ENCODE data around the gene CDH4.
"Not testable (repeated sequence)": the region's sequence is repeated elsewhere in the genome, so short reads cannot be mapped to it uniquely, and the experiment has no call there.

The CDH4 gene

GRCh38 chr20:61254881-61255626 is 3.0 kb downstream of the CDH4 start:
- DNase-seq = no peak

GRCh38 chr20:61256365-61256764 is 4.3 kb downstream of the CDH4 start:
- DNase-seq = no peak

- no peak for DNase-seq
Measured at GRCh38 chr20:61256824-61257223, 4.8 kb downstream of the CDH4 start.

DNA sequence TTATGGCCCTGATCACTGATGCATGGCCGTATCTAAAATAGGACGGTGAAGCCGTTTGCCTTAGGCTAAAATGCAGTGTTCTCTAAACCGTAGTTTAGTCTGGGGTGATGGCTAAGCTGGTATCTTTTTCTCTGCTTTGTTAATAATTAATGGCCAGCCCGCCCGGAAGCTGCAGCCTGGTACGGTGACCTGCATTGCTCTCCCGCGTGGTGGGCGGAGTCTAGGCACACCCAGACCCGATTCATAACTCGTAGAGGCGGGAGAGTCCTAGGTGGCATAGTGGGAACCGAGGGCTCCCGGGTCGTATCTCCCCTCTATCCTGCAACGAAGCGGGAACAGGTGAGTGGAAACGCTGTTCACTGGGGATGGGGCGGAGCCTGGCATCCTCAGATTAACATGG is 5.5 kb downstream of the CDH4 start:
- DNase-seq = no peak

DNA sequence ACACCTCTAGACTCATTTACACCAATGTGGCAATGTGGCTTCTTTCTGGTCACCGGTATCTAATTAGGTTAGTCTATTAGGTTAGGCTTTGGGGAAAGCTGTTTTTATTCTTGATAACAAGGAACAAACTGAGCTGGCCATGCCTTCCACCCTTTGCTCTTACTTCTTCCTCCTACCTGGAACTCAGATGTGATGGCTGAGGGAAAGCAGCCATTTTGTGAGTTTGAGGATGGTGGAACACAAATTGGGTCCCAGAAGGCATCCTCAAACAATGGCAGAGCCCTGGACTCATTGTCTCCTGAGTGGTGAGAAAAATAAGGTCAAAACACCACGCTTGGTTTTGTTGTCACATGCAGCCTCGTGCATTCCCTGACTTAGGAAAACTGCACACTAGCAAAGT is 7.7 kb downstream of the CDH4 start:
- no peak for DNase-seq

GRCh38 chr20:61260905-61261304 is 8.8 kb downstream of the CDH4 start:
- DNase-seq = no peak

GRCh38 chr20:61262036-61262435 is 10.0 kb downstream of the CDH4 start:
- no peak for DNase-seq

DNA sequence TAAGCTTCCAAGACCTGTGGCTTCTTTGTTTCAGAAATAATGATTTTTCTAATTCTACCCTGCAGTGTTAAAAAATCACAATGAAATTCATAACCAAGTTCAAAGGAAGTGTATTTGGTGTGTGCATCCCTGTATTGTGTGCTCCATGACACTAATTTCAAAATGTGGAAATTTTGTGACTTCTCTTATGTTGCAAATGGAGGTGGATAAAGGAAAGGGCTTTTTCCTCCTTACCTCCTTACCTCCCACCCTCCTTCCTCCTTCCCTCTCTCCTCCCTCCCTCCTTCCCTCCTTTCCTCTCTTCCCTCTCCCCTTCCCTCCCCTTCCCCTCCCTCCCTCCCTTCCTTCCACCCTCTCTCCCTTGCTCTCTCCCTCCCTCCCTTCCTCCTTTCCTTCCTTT is 10.5 kb downstream of the CDH4 start:
- DNase-seq = no peak

DNA sequence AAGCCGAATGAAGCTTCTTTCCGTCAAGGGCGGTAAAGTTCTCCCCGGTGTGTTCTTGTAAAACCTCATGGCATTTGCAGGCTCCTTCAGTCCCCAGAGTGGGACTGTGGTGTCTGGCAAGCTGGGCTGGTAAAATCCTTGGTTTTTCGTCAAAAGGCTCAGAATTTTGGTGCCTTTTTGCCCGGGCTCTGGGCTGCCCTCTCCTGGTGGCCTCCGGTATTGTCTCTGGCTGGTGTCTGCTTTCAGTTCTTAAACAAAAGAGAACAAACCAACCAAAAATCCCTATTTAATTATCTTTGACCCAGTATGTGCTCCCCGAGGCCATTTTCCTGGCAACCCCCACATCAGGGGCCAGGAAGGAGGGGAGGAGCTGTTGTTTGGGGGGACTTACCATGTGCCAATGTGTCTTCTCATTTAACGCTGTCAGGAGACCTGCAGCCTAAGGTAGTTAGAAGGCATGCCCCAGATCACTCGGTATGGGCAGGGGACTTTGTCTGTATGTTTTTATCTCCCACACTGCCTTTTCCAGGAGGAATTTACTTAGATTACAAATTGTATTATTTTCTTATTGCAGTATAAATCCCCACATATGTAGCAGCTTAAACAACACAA is 11.1 kb downstream of the CDH4 start:
- peak; percentile 27 for DNase-seq

GRCh38 chr20:61263938-61264337 is 11.9 kb downstream of the CDH4 start:
- DNase-seq = no peak

- DNase-seq = no peak
Measured at GRCh38 chr20:61267241-61267640, 15.2 kb downstream of the CDH4 start.

DNA sequence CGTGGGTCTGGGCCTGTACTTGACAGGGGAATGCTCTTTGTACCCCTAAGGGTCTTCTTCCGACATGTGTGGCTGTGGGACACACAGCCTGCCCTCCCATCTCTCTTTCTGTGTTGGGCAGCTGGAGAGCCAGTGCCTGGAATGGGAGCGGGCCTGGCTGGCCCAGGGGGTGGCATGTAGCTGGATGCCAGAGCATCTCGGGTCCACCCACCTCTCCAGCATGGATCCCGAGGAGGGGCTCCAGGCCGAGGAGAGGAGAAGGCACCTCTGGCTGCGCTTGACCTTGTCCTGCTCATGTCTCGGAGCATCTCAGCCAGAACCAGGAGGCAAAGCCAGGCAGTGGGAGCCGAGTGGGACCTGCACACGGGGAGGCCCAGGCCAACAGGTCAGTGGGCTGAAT is 16.0 kb downstream of the CDH4 start:
- no peak for DNase-seq

GRCh38 chr20:61271312-61272231 is 19.5 kb downstream of the CDH4 start:
- DNase-seq = no peak

- DNase-seq = not testable (repeated sequence)
Measured at GRCh38 chr20:61273024-61273423, 21.0 kb downstream of the CDH4 start.

- DNase-seq = not testable (repeated sequence)
Measured at GRCh38 chr20:61273666-61274065, 21.6 kb downstream of the CDH4 start.

DNA sequence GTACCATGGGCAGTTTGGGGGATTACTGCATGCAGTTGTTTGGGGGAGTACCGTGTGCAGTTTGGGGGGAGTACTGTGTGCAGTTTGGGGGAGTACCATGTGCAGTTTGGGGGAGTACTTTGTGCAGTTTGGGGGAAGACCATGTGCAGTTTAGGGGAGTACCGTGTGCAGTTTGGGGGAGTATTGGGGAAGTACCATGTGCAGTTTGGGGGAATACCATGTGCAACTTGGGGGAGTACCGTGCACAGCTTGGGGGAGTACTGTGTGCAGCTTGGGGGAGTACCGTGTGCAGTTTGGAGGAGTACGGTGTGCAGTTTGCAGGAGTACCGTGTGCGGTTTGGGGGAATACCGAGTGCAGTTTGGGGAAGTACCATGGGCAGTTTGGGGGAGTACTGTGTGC is 22.3 kb downstream of the CDH4 start:
- DNase-seq = no peak

- DNase-seq = no peak
Measured at GRCh38 chr20:61278296-61278695, 26.2 kb downstream of the CDH4 start.

DNA sequence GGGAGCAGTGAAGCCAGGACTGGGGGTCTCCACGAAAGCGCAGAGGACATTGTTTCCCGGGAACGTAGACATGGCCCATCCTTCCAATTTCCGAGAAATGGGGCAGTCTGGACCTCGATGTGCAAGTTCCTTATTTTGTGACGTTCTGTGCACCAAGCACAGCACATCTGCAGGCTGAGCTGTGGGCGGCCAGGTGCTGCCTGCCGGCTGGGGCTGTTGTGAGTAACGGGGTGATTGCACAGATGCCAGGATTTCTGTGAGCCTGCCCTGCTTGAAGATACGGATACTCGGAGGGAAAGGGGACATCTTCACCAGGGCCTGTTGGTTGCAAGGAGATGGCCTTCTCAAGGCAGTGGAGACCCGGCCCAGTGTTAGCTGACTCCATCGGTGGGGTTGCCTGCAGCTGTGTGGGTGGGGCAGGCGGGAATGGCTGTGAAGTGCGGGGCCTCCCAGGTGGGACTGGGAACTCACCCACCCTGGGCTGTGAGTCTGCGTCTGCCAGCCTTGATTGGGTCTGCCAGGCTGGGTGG is 27.6 kb downstream of the CDH4 start:
- no peak for DNase-seq

- DNase-seq = no peak
Measured at GRCh38 chr20:61280217-61280980, 28.3 kb downstream of the CDH4 start.

DNA sequence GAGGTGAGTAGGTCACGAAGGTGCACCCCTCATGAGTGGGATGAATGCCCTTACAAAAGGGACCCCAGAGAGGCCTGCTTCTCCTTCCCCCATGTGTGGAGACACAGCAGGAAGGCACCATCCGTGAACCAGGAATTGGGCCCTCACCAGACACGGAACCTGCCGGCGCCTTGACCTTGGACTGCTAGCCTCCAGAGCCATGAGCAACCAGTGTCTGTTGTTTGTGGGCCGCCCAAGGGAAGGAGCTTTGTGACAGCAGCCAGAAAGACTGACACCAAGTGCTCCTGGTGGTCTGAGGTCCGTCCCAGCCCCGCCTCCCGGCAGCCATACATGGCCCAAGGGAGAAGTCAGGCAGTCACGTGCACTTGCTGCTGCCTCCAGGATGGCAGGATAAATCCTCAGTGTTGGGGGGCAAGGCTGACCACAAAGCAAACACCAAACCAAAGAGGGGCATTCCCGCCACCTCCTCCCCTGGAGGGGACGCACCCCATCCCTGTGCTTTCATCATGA is 29.3 kb downstream of the CDH4 start:
- DNase-seq = no peak

GRCh38 chr20:61284752-61285151 is 32.7 kb downstream of the CDH4 start:
- no peak for DNase-seq

GRCh38 chr20:61285152-61285645 is 33.1 kb downstream of the CDH4 start:
- no peak for DNase-seq
